ENCODE data around the gene MRPS23. TPM values are rescaled to one million over a fixed set of nuclear protein-coding genes. Genes with fewer than 3 reads are reported as not detected.

MRPS23 gene
- polyA plus RNA-seq, 1 donor from 2014 or later = 80.5 TPM

GRCh38 chr17:57814421-57814820 is 35.4 kb downstream of the MRPS23 start:
- Histone ChIP-seq H3K4me2 (ENCODE audit: low read length) (no peak overlapping the region), H4K20me1 (ENCODE audit: insufficient read depth) (no peaks in the 10 kb centered on the region), H3F3A (ENCODE audit: insufficient read depth, low read length, poor library complexity, severe bottlenecking) (no peaks in the 10 kb centered on the region), H3K36me3 (ENCODE audit: insufficient read depth, low read length) (no peaks in the 10 kb centered on the region), H3K4me3 (ENCODE audit: low read length) (no peak overlapping the region), H3K9me3 (ENCODE audit: low read length) (no peaks in the 10 kb centered on the region), H2AFZ (ENCODE audit: low read depth, low read length) (no peak overlapping the region), H3K9ac (ENCODE audit: low read length) (no peak overlapping the region), H3K9me2 (ENCODE audit: insufficient read depth, low read length) (no peaks in the 10 kb centered on the region), H3K27ac (ENCODE audit: low read length) (no peak overlapping the region), H3K79me2 (replicated peaks; ENCODE audit: insufficient read depth, low read length) (no peaks in the 10 kb centered on the region), H3K27me3 (ENCODE audit: insufficient read depth, low read depth, low read length) (no peaks in the 10 kb centered on the region)
- TF ChIP-seq CTCF (IDR thresholded peaks at IDR 0.05; ENCODE audit: poor library complexity, severe bottlenecking) (no peak), MXI1 (conservative IDR thresholded peaks at IDR 0.05; ENCODE audit: poor library complexity, severe bottlenecking) (no peak), EZH2 (IDR thresholded peaks at IDR 0.05; ENCODE audit: borderline replicate concordance, insufficient read depth, low read length, poor library complexity, severe bottlenecking) (no peak), EP300 (conservative IDR thresholded peaks at IDR 0.05; ENCODE audit: poor library complexity, severe bottlenecking) (no peak), SMC3 (conservative IDR thresholded peaks at IDR 0.05; ENCODE audit: poor library complexity) (no peak), POLR2AphosphoS5 (IDR thresholded peaks at IDR 0.05) (no peak), TAF1 (IDR thresholded peaks at IDR 0.05; ENCODE audit: low read depth) (no peak), RAD21 (conservative IDR thresholded peaks at IDR 0.05) (no peak)
- TF ChIP-seq, protein P1, sequence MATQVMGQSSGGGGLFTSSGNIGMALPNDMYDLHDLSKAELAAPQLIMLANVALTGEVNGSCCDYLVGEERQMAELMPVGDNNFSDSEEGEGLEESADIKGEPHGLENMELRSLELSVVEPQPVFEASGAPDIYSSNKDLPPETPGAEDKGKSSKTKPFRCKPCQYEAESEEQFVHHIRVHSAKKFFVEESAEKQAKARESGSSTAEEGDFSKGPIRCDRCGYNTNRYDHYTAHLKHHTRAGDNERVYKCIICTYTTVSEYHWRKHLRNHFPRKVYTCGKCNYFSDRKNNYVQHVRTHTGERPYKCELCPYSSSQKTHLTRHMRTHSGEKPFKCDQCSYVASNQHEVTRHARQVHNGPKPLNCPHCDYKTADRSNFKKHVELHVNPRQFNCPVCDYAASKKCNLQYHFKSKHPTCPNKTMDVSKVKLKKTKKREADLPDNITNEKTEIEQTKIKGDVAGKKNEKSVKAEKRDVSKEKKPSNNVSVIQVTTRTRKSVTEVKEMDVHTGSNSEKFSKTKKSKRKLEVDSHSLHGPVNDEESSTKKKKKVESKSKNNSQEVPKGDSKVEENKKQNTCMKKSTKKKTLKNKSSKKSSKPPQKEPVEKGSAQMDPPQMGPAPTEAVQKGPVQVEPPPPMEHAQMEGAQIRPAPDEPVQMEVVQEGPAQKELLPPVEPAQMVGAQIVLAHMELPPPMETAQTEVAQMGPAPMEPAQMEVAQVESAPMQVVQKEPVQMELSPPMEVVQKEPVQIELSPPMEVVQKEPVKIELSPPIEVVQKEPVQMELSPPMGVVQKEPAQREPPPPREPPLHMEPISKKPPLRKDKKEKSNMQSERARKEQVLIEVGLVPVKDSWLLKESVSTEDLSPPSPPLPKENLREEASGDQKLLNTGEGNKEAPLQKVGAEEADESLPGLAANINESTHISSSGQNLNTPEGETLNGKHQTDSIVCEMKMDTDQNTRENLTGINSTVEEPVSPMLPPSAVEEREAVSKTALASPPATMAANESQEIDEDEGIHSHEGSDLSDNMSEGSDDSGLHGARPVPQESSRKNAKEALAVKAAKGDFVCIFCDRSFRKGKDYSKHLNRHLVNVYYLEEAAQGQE (IDR thresholded peaks at IDR 0.05; ENCODE audit: borderline replicate concordance) = no peak

DNA sequence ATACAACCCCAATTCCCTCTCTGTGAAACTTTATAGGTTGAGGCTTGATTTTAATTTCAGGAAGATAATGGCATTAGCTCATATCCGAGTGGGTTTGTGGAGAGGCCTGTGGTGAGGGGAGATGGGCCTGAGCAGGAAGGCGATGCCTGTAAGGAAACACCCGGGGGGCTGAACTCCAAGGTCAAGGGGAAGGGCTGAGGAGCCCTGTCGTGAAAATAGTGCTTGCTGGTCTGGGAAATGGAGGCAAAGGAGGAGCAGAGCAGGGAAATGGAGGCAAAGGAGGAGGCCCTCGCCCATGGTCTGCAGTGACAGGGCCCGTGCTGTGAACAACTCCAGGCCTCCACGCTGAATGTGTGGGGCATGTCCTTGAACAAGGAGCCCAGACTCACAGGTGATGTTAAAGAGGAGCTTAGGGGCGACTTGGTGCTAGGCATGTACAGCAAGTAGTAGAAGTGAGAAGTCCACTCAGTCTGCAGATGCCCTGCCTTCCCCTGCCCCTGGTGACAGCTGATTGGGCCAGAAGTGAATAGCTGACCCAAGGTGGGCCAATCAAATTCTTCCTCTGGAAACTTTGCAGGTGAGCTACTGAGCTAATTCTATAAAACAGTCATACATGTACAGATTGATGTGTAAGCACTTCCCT is 38.1 kb downstream of the MRPS23 start:
- Histone ChIP-seq H3K4me2 (ENCODE audit: low read length) (no peak overlapping the region), H2AFZ (ENCODE audit: low read depth, low read length) (no peak overlapping the region), H3K4me3 (ENCODE audit: low read length) (no peak overlapping the region)

More for the DNA sequence above, 38.1 kb downstream of the MRPS23 start:
- Histone ChIP-seq H3F3A (ENCODE audit: insufficient read depth, low read length, poor library complexity, severe bottlenecking) (no peaks in the 10 kb centered on the region), H3K9me2 (ENCODE audit: insufficient read depth, low read length) (no peaks in the 10 kb centered on the region), H4K20me1 (ENCODE audit: insufficient read depth) (no peaks in the 10 kb centered on the region), H3K79me2 (replicated peaks; ENCODE audit: insufficient read depth, low read length) (no peaks in the 10 kb centered on the region), H3K27me3 (ENCODE audit: insufficient read depth, low read depth, low read length) (no peaks in the 10 kb centered on the region), H3K36me3 (ENCODE audit: insufficient read depth, low read length) (no peaks in the 10 kb centered on the region), H3K9me3 (ENCODE audit: low read length) (no peaks in the 10 kb centered on the region), H3K27ac (ENCODE audit: low read length) (no peak overlapping the region), H3K9ac (ENCODE audit: low read length) (no peak overlapping the region)
- no peak for TF ChIP-seq EZH2 (IDR thresholded peaks at IDR 0.05; ENCODE audit: borderline replicate concordance, insufficient read depth, low read length, poor library complexity, severe bottlenecking)
- TF ChIP-seq TAF1 (IDR thresholded peaks at IDR 0.05; ENCODE audit: low read depth) = no peak
- no peak for TF ChIP-seq POLR2AphosphoS5 (IDR thresholded peaks at IDR 0.05)
- TF ChIP-seq SMC3 (conservative IDR thresholded peaks at IDR 0.05; ENCODE audit: poor library complexity) = no peak
- no peak for TF ChIP-seq MXI1 (conservative IDR thresholded peaks at IDR 0.05; ENCODE audit: poor library complexity, severe bottlenecking)
- no peak for TF ChIP-seq CTCF (IDR thresholded peaks at IDR 0.05; ENCODE audit: poor library complexity, severe bottlenecking)
- TF ChIP-seq EP300 (conservative IDR thresholded peaks at IDR 0.05; ENCODE audit: poor library complexity, severe bottlenecking) = no peak
- no peak for TF ChIP-seq RAD21 (conservative IDR thresholded peaks at IDR 0.05)
- TF ChIP-seq, protein P1 (IDR thresholded peaks at IDR 0.05; ENCODE audit: borderline replicate concordance) = no peak
